ENCODE results near the gene TWF2. TPM values are rescaled to one million over a fixed set of nuclear protein-coding genes. Genes with fewer than 3 reads are reported as not detected.

TWF2 gene
- total and polyA plus RNA-seq, 2 donors from 2014 or later: 44.0 to 59.9 TPM

- H3K36me3 ChIP-seq (ENCODE audit: control insufficient read depth in 2 of 3, insufficient read depth in 3 of 3, low read length in 3 of 3): peaks cover 4 to 12% (median 11%) of the 10 kb centered on the region in 3 donors
- no peak for TF ChIP-seq CTCF (IDR thresholded peaks at IDR 0.05; ENCODE audit: borderline replicate concordance, extremely low read depth, insufficient read depth)
- H3K4me3 ChIP-seq (ENCODE audit: low read length in 3 of 3): peak within 1 kb of the TSS; percentile 58 to 92 (median 73)
- peak within 1 kb of the TSS; percentile 32 to 90 (median 72) for H3K9ac ChIP-seq (ENCODE audit: low read length in 3 of 3)
- no peaks in the 10 kb centered on the region for H3K9me3 ChIP-seq (ENCODE audit: control insufficient read depth in 2 of 3, insufficient read depth in 1 of 3, low read length in 3 of 3)
- intact Hi-C loops (cut with DNase I): no loop called here
- peaks cover 3 to 18% (median 17%) of the 10 kb centered on the region in 3 donors for H3K4me1 ChIP-seq (ENCODE audit: control insufficient read depth in 2 of 3, insufficient read depth in 2 of 3, low read depth in 1 of 3, low read length in 3 of 3)
- DNase-seq (peak; percentile 96 to 98 (median 96)), FAIRE-seq (no peak)
- no peaks in the 10 kb centered on the region for H3K27me3 ChIP-seq (ENCODE audit: control insufficient read depth, insufficient read depth, low read length)
- H3K27ac ChIP-seq (ENCODE audit: low read depth in 2 of 2, low read length in 2 of 2): peak within 1 kb of the TSS; percentile 18 to 83
These were observed 40.9 kb downstream of the TWF2 start, which contains the start of gene ALAS1 for GRCh38 chr3:52197842-52198625. ALAS1 (plus strand) TSS chr3:52198160; CDS start chr3:52199242, 1,082 bp downstream.

GRCh38 chr3:52197499-52197841 is 41.5 kb downstream of the TWF2 start:
- TF ChIP-seq CTCF (IDR thresholded peaks at IDR 0.05; ENCODE audit: borderline replicate concordance, extremely low read depth, insufficient read depth): no peak
- Histone ChIP-seq H3K4me3 (ENCODE audit: low read length in 3 of 3) (peak overlapping the region; percentile 29 to 92 (median 58)), H3K27me3 (ENCODE audit: control insufficient read depth, insufficient read depth, low read length) (no peaks in the 10 kb centered on the region), H3K9me3 (ENCODE audit: control insufficient read depth in 2 of 3, insufficient read depth in 1 of 3, low read length in 3 of 3) (no peaks in the 10 kb centered on the region), H3K36me3 (ENCODE audit: control insufficient read depth in 2 of 3, insufficient read depth in 3 of 3, low read length in 3 of 3) (peaks cover 3 to 6% (median 5%) of the 10 kb centered on the region in 3 donors), H3K4me1 (ENCODE audit: control insufficient read depth in 2 of 3, insufficient read depth in 2 of 3, low read depth in 1 of 3, low read length in 3 of 3) (peaks cover 3 to 18% (median 17%) of the 10 kb centered on the region in 3 donors), H3K27ac (ENCODE audit: low read depth in 2 of 2, low read length in 2 of 2) (peak overlapping the region; percentile 18 to 51), H3K9ac (ENCODE audit: low read length in 3 of 3) (peak overlapping the region in 2 of 3 donors; percentile 15 to 77)
- DNase-seq: no peak
- no peak for FAIRE-seq
- intact Hi-C loops (cut with DNase I): no loop called here

- H3K9me3 ChIP-seq (ENCODE audit: control insufficient read depth in 2 of 3, insufficient read depth in 1 of 3, low read length in 3 of 3): no peaks in the 10 kb centered on the region
- peaks cover 2 to 4% (median 3%) of the 10 kb centered on the region in 3 donors for H3K36me3 ChIP-seq (ENCODE audit: control insufficient read depth in 2 of 3, insufficient read depth in 3 of 3, low read length in 3 of 3)
- DNase-seq (peak in 1 of 5 donors; percentile 50), FAIRE-seq (no peak)
- no peaks in the 10 kb centered on the region for H3K27me3 ChIP-seq (ENCODE audit: control insufficient read depth, insufficient read depth, low read length)
- no peak for TF ChIP-seq CTCF (IDR thresholded peaks at IDR 0.05; ENCODE audit: borderline replicate concordance, extremely low read depth, insufficient read depth)
- intact Hi-C loops (cut with DNase I): no loop called here
- peaks cover 3 to 18% (median 17%) of the 10 kb centered on the region in 3 donors for H3K4me1 ChIP-seq (ENCODE audit: control insufficient read depth in 2 of 3, insufficient read depth in 2 of 3, low read depth in 1 of 3, low read length in 3 of 3)
- peak overlapping the region in 2 of 3 donors; percentile 29 to 92 for H3K4me3 ChIP-seq (ENCODE audit: low read length in 3 of 3)
- peak overlapping the region in 1 of 2 donors; percentile 51 for H3K27ac ChIP-seq (ENCODE audit: low read depth in 2 of 2, low read length in 2 of 2)
- no peak overlapping the region for H3K9ac ChIP-seq (ENCODE audit: low read length in 3 of 3)
These were observed 42.0 kb downstream of the TWF2 start for GRCh38 chr3:52196977-52197376.
